HG03378 (cell line): Measurements from ENCODE around the gene ADGRV1.
"Not testable (repeated sequence)": the region's sequence is repeated elsewhere in the genome, so short reads cannot be mapped to it uniquely, and the experiment has no call there.

Source experiments
- ATAC-seq: cut with Tn5 transposase; IDR thresholded peaks from one replicate; pipeline ENCODE4 v1.9.1; 2021; ENCODE audit warnings: mild to moderate bottlenecking, moderate library complexity; ENCODE audit not compliant: unreplicated experiment

ADGRV1 gene

GRCh38 chr5:90595766-90596165 is 37.2 kb downstream of the ADGRV1 start:
- ATAC-seq = not testable (repeated sequence)

- ATAC-seq = no peak
Measured at GRCh38 chr5:90598293-90598692, 39.7 kb downstream of the ADGRV1 start.

- ATAC-seq = not testable (repeated sequence)
Measured at GRCh38 chr5:90600307-90600706, 41.7 kb downstream of the ADGRV1 start.

GRCh38 chr5:90601468-90601867 is 42.9 kb downstream of the ADGRV1 start:
- no peak for ATAC-seq

- peak; percentile 68 for ATAC-seq
Measured at GRCh38 chr5:90602681-90603080, 44.1 kb downstream of the ADGRV1 start.

- ATAC-seq = no peak
Measured at GRCh38 chr5:90606539-90606938, 47.9 kb downstream of the ADGRV1 start.

- peak; percentile 99 for ATAC-seq
Measured at GRCh38 chr5:90612919-90613318, 54.3 kb downstream of the ADGRV1 start.

- no peak for ATAC-seq
Measured at GRCh38 chr5:90613459-90613858, 54.9 kb downstream of the ADGRV1 start.

GRCh38 chr5:90613918-90614504 is 55.4 kb downstream of the ADGRV1 start:
- ATAC-seq = no peak

- ATAC-seq = no peak
Measured at GRCh38 chr5:90615355-90615754, 56.8 kb downstream of the ADGRV1 start.

GRCh38 chr5:90618071-90618470 is 59.5 kb downstream of the ADGRV1 start:
- no peak for ATAC-seq

- not testable (repeated sequence) for ATAC-seq
Measured at GRCh38 chr5:90619762-90620161, 61.2 kb downstream of the ADGRV1 start.

GRCh38 chr5:90621848-90622247 is 63.3 kb downstream of the ADGRV1 start:
- ATAC-seq = no peak

GRCh38 chr5:90626493-90626892 is 67.9 kb downstream of the ADGRV1 start:
- ATAC-seq = no peak

- no peak for ATAC-seq
Measured at GRCh38 chr5:90628492-90628891, 69.9 kb downstream of the ADGRV1 start.

- ATAC-seq = no peak
Measured at GRCh38 chr5:90632791-90633190, 74.2 kb downstream of the ADGRV1 start.

- ATAC-seq = no peak
Measured at GRCh38 chr5:90636948-90637347, 78.4 kb downstream of the ADGRV1 start.

- no peak for ATAC-seq
Measured at GRCh38 chr5:90637731-90638130, 79.1 kb downstream of the ADGRV1 start.

GRCh38 chr5:90638878-90639277 is 80.3 kb downstream of the ADGRV1 start:
- no peak for ATAC-seq

GRCh38 chr5:90640484-90641059 is 82.0 kb downstream of the ADGRV1 start:
- no peak for ATAC-seq

- ATAC-seq = no peak
Measured at GRCh38 chr5:90641528-90641927, 82.9 kb downstream of the ADGRV1 start.

GRCh38 chr5:90642706-90643229 is 84.2 kb downstream of the ADGRV1 start:
- ATAC-seq = no peak

- ATAC-seq = no peak
Measured at GRCh38 chr5:90644132-90644531, 85.5 kb downstream of the ADGRV1 start.
